NB4 (cell line): ENCODE data around the gene KAZN.

Experiments used
- POLR2A ChIP-seq: IDR thresholded peaks from 2 replicates; pipeline ENCODE4 v1.6.1; 2011; ENCODE audit warnings: mild to moderate bottlenecking; ENCODE audit not compliant: insufficient read length; ENCODE audit errors: extremely low read depth
- TF ChIP-seq, protein P1 (sequence below): IDR thresholded peaks from one replicate; pipeline ENCODE4 v1.5.1; 2012; ENCODE audit warnings: low read depth, low read length

DNA sequence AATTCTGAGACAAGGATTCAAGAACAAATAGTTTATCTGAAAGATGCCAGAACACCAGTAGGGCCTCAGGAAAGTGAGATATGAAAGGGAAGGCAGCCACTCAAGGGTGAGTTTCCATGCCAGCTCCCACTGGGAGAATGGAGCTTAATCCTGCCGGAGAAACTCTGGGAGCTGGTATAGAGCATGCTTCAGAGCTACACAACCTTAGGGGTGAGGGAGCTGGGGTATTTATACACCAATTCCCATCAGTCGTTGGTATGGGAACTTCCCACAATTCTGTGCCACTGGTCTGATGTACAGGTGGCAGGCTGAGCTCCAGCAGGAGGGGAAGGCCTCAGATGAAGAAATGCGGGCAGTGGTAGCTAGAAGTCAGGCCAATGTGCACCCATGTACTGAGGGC is 86.6 kb downstream of the KAZN start:
- TF ChIP-seq, protein P1, sequence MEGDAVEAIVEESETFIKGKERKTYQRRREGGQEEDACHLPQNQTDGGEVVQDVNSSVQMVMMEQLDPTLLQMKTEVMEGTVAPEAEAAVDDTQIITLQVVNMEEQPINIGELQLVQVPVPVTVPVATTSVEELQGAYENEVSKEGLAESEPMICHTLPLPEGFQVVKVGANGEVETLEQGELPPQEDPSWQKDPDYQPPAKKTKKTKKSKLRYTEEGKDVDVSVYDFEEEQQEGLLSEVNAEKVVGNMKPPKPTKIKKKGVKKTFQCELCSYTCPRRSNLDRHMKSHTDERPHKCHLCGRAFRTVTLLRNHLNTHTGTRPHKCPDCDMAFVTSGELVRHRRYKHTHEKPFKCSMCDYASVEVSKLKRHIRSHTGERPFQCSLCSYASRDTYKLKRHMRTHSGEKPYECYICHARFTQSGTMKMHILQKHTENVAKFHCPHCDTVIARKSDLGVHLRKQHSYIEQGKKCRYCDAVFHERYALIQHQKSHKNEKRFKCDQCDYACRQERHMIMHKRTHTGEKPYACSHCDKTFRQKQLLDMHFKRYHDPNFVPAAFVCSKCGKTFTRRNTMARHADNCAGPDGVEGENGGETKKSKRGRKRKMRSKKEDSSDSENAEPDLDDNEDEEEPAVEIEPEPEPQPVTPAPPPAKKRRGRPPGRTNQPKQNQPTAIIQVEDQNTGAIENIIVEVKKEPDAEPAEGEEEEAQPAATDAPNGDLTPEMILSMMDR, result no peak
- TF ChIP-seq POLR2A, result no peak
